ENCODE results near the gene SERINC2. TPM values are rescaled to one million over a fixed set of nuclear protein-coding genes. Genes with fewer than 3 reads are reported as not detected.
A peak's percentile ranks its signal among the peaks of the same experiment; 100 is the strongest.

SERINC2 gene
- polyA plus RNA-seq, 1 experiment = 109 TPM

DNA sequence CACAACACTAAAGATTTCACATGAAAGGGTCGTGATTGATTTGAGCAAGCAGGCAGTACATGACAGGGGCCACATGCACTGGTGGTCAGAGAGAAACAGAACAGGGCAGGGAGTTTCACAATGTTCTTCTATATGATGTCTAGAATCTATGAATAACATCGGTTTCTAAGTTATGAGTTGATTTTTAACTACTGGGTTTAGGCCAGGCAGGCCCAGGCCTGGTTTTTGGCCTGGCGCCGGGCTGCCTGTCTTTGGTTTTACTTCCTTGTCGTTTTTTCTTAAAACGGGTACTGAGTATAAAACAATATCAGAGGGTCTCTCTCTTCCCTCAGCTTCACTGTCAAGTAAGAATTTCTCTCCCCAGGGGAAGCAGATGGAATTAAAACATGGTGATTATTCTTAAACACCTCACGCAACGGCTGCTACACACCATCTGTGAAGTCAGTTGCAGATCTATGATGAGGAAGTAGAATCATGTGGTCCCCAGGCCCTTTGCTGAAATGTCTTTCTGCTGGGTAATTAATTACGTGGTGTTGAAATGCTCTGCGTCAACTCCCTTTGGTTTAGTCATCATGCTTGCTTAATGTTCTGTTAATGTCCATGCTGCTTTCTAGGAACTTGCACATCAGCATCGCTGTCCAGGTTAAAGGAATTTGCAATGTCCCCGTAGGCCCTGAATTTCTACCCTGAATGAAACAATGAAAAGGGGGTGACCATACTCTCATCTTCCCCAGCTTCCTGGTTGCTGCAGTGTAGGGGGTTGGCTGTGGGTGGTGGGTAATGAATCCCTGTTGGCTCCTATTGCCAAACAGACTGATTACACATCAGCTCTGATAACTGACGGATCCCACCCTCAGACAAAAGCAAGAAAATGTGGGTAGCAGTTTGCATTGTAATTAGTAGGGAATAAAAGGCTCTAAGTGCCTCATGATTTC is 70.3 kb downstream of the SERINC2 start:
- Histone ChIP-seq H3K36me3 (ENCODE audit: control insufficient read depth, insufficient read depth, low read length) (no peaks in the 10 kb centered on the region), H3K4me3 (ENCODE audit: low read depth, low read length) (no peak overlapping the region), H3K27me3 (ENCODE audit: control insufficient read depth, insufficient read depth, low read length) (peaks cover 4% of the 10 kb centered on the region)
- TF ChIP-seq, protein P1, sequence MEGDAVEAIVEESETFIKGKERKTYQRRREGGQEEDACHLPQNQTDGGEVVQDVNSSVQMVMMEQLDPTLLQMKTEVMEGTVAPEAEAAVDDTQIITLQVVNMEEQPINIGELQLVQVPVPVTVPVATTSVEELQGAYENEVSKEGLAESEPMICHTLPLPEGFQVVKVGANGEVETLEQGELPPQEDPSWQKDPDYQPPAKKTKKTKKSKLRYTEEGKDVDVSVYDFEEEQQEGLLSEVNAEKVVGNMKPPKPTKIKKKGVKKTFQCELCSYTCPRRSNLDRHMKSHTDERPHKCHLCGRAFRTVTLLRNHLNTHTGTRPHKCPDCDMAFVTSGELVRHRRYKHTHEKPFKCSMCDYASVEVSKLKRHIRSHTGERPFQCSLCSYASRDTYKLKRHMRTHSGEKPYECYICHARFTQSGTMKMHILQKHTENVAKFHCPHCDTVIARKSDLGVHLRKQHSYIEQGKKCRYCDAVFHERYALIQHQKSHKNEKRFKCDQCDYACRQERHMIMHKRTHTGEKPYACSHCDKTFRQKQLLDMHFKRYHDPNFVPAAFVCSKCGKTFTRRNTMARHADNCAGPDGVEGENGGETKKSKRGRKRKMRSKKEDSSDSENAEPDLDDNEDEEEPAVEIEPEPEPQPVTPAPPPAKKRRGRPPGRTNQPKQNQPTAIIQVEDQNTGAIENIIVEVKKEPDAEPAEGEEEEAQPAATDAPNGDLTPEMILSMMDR (IDR thresholded peaks at IDR 0.05; ENCODE audit: insufficient read depth, low read depth, low read length) = no peak
- ChIA-PET POLR2A (no interaction called here), CTCF (interaction anchor here (0.8 to 3.5 kb wide), 2 partner anchors 18 to 66 kb away, joined by 3 to 9 read pairs; no protein-coding TSS in a partner anchor)
- peak; percentile 77 for DNase-seq (ENCODE audit: low read depth)

Other genes with a start within 250 kb of the SERINC2 start
- 0.07 and 0.17 TPM in 2 replicates for gene NKAIN1, start 173.3 kb upstream of the SERINC2 start, polyA plus RNA-seq (2011; rRNA removed)
- 42.1 and 55.2 TPM in 2 replicates for gene SNRNP40, start 116.4 kb upstream of the SERINC2 start, polyA plus RNA-seq (2011; rRNA removed)
- gene ZCCHC17, start 116.2 kb upstream of the SERINC2 start, polyA plus RNA-seq (2011; rRNA removed) = 39.2 and 51.0 TPM in 2 replicates
- gene FABP3, start 40.1 kb upstream of the SERINC2 start, polyA plus RNA-seq (2011; rRNA removed) = 9.0 and 11.7 TPM in 2 replicates
- 32.6 and 39.0 TPM in 2 replicates for gene TINAGL1, start 163.3 kb downstream of the SERINC2 start, polyA plus RNA-seq (2011; rRNA removed)
- not detected in 2 replicates for gene HCRTR1, start 204.5 kb downstream of the SERINC2 start, polyA plus RNA-seq (2011; rRNA removed)
- gene PEF1, start 231.7 kb downstream of the SERINC2 start, polyA plus RNA-seq (2011; rRNA removed) = 111 and 145 TPM in 2 replicates

Data from BJ (cell line).